Measurements from ENCODE around the gene IRS4. TPM values are rescaled to one million over a fixed set of nuclear protein-coding genes. Genes with fewer than 3 reads are reported as not detected.

IRS4 gene
- total RNA-seq, 1 donor from 2014 or later: 70.1 TPM

GRCh38 chrX:108735091-108735678 lies 1.2 kb downstream of the IRS4 start:
- Mint-ChIP-seq H3K9me3 (peaks cover 3% of the 10 kb centered on the region), H3K36me3 (peaks cover 3% of the 10 kb centered on the region), H3K4me1 (peaks cover 49% of the 10 kb centered on the region), H3K27me3 (ENCODE audit: insufficient read depth, low read depth) (peaks cover 36% of the 10 kb centered on the region), H3K4me3 (peak overlapping the region; percentile 94), H3K27ac (peak overlapping the region; percentile 46)
- peaks cover 58% of the 10 kb centered on the region for H3F3A ChIP-seq (ENCODE audit: low read depth)
- H3K4me3 ChIP-seq: peak overlapping the region; percentile 64
- peaks cover 87% of the 10 kb centered on the region for H3K79me2 ChIP-seq (ENCODE audit: low read depth)
- no peaks in the 10 kb centered on the region for H3K27me3 ChIP-seq
- no peaks in the 10 kb centered on the region for H3K9me3 ChIP-seq (ENCODE audit: low read depth)
- peaks cover 27% of the 10 kb centered on the region for H4K20me1 ChIP-seq (ENCODE audit: low read depth)
- DNase-seq (ENCODE audit: low spot score): peak; percentile 60
- no peak overlapping the region for H3K27ac ChIP-seq
- peak overlapping the region; percentile 91 for H3K4me2 ChIP-seq
- no peak overlapping the region for H3K9ac ChIP-seq
- no peak overlapping the region for H2AFZ ChIP-seq (replicated peaks)
- TF ChIP-seq EZH2phosphoT487 (IDR thresholded peaks at IDR 0.05) (no peak), CTCF (IDR thresholded peaks at IDR 0.05) (peak; percentile 47)
- H3K4me1 ChIP-seq: peaks cover 46% of the 10 kb centered on the region
- H3K36me3 ChIP-seq: peaks cover 7% of the 10 kb centered on the region

GRCh38 chrX:108734426-108734825 lies 1.9 kb downstream of the IRS4 start:
- Mint-ChIP-seq H3K36me3 (peaks cover 3% of the 10 kb centered on the region), H3K4me3 (peak overlapping the region; percentile 94), H3K27ac (no peak overlapping the region), H3K9me3 (peaks cover 3% of the 10 kb centered on the region), H3K4me1 (peaks cover 51% of the 10 kb centered on the region), H3K27me3 (ENCODE audit: insufficient read depth, low read depth) (peaks cover 36% of the 10 kb centered on the region)
- no peak overlapping the region for H3K9ac ChIP-seq
- TF ChIP-seq CTCF (IDR thresholded peaks at IDR 0.05) (no peak), EZH2phosphoT487 (IDR thresholded peaks at IDR 0.05) (no peak)
- H3F3A ChIP-seq (ENCODE audit: low read depth): peaks cover 62% of the 10 kb centered on the region
- peak overlapping the region; percentile 91 for H3K4me2 ChIP-seq
- no peak for DNase-seq (ENCODE audit: low spot score)
- H3K27me3 ChIP-seq: no peaks in the 10 kb centered on the region
- no peaks in the 10 kb centered on the region for H3K9me3 ChIP-seq (ENCODE audit: low read depth)
- no peak overlapping the region for H3K27ac ChIP-seq
- H3K79me2 ChIP-seq (ENCODE audit: low read depth): peaks cover 89% of the 10 kb centered on the region
- H3K4me1 ChIP-seq: peaks cover 44% of the 10 kb centered on the region
- H2AFZ ChIP-seq (replicated peaks): no peak overlapping the region
- H3K4me3 ChIP-seq: peak overlapping the region; percentile 64
- H3K36me3 ChIP-seq: peaks cover 11% of the 10 kb centered on the region
- H4K20me1 ChIP-seq (ENCODE audit: low read depth): peaks cover 27% of the 10 kb centered on the region

GRCh38 chrX:108732630-108733321 lies 3.6 kb downstream of the IRS4 start:
- H3K27me3 ChIP-seq: no peaks in the 10 kb centered on the region
- H3K36me3 ChIP-seq: peaks cover 18% of the 10 kb centered on the region
- no peak overlapping the region for H2AFZ ChIP-seq (replicated peaks)
- Mint-ChIP-seq H3K4me1 (peaks cover 61% of the 10 kb centered on the region), H3K27ac (peak overlapping the region; percentile 63), H3K4me3 (peak overlapping the region; percentile 94), H3K9me3 (peaks cover 3% of the 10 kb centered on the region), H3K27me3 (ENCODE audit: insufficient read depth, low read depth) (peaks cover 34% of the 10 kb centered on the region), H3K36me3 (peaks cover 3% of the 10 kb centered on the region)
- peak overlapping the region; percentile 64 for H3K4me3 ChIP-seq
- peaks cover 44% of the 10 kb centered on the region for H3K4me1 ChIP-seq
- DNase-seq (ENCODE audit: low spot score): peak; percentile 67
- H3K9ac ChIP-seq: peak overlapping the region; percentile 59
- peaks cover 55% of the 10 kb centered on the region for H3F3A ChIP-seq (ENCODE audit: low read depth)
- peak overlapping the region; percentile 95 for H3K27ac ChIP-seq
- H3K9me3 ChIP-seq (ENCODE audit: low read depth): no peaks in the 10 kb centered on the region
- no peak for TF ChIP-seq CTCF (IDR thresholded peaks at IDR 0.05)
- no peak for TF ChIP-seq EZH2phosphoT487 (IDR thresholded peaks at IDR 0.05)
- no peak for TF ChIP-seq EZH2 (IDR thresholded peaks at IDR 0.05)
- H3K4me2 ChIP-seq: peak overlapping the region; percentile 91
- peaks cover 33% of the 10 kb centered on the region for H4K20me1 ChIP-seq (ENCODE audit: low read depth)
- peaks cover 89% of the 10 kb centered on the region for H3K79me2 ChIP-seq (ENCODE audit: low read depth)
